A204.1 (cell line): ENCODE data around the gene SPAG7.

ENCODE experiments used
- FAIRE-seq: peaks from 2 replicates; lab custom pipeline; 2012; peaks lifted over from hg19 to GRCh38; lab: Jason Lieb, UNC

SPAG7 gene

DNA sequence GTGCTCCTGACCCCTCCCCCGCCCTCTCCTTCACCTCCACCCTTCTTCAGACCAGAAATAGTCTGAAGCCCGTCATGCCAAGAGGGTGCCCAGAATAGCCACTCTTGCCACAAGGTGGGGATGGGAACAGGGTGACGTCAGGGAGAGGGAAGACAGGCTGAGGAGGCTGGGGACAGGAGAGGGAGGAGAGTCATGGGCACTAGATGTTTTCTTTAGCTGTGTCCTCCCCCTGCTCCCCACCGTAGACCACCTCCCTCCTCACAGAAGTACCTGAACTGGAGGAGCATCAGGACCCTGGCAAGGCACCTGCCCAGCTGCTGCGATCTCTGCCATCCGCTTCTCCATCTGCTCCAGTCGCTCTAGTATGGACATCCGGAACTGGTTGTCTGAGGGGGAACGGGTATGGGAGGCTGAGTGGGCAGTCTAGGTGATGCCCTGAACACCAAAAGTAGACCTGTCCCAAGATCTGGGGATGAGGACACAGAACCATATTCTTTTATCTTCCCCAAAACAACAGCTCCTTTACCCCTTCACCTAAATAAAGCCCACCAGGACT lies 6.6 kb upstream of the SPAG7 start:
- FAIRE-seq: no peak

DNA sequence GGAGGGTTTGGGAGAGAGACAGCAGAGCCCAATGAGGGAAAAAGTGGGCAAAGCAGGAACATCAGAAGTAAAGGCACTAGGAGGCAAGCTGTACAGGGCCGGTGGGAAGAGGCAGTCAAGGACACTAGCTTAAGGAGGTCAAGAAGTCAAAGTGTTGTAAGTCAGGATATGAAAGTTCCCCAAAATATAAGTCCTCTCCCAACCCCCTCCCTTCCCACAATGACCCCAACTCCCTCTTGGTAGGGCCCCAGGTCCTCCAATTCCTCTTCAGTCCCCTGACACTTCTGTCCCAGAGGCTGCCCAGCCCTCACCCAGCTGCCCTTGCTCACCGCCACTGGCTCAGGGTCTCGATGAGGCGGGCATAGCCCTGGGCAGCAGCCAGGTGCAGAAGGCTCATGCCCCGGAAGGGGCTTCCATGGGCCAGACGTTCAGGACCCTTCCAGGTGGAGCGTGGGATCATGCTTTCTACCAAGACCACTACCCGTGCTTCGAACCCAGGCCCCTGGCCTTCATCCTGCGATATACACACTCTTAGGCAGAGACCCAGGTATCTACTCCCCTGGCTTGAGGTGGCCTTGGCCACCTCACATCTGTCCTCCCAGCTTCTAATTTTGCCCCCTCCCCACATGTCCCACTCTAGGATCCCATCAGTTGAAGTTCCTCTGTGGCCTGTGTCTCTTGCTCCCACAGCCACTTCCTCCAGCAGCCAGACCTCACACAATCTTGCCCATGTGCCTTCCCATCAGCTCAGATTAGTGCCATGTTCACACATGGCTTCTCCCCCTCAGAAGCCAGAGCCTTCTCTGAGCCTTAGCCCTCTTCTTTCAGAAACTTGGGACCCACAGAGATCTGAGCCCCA lies 5.9 kb upstream of the SPAG7 start:
- FAIRE-seq: no peak

DNA sequence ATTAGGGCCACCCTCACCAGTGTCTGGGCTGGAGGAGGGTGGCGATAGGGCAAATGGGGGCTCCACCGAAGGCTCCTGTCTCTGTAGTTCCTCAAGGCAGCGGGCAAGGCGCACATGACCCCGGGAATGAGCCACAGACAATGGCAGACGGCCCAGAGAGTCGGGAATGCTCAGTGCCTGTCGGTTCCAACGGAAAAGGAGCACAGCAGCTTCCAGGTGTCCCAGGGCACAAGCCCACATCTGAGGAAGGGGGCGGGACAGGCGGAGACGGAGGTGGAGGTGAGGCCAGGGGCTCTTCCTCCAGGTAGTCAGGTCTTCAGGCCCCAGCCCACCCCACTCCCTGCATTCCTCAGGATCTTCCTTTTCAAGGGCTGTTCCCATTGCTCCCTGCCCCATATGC lies 5.1 kb upstream of the SPAG7 start:
- no peak for FAIRE-seq

DNA sequence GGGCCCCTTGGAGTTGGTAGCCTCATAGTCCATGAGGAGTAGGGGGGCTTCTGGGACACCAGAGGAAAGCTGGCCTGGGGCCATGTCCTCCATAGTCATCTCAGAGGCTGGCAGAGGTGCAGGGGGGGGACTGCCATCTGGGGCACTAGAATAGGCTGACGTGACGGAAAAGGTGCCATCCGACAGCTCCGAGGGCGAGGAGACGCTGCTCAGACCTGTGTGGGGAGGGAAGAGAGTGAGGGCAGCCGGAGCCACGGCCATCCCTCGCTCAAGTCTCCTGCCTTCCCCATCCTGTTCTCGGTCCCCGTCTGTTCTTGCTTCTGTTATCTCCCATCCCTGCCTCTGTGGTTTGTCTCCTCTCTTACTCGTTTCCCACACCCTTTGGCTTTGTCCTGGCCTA lies 4.7 kb upstream of the SPAG7 start:
- no peak for FAIRE-seq

DNA sequence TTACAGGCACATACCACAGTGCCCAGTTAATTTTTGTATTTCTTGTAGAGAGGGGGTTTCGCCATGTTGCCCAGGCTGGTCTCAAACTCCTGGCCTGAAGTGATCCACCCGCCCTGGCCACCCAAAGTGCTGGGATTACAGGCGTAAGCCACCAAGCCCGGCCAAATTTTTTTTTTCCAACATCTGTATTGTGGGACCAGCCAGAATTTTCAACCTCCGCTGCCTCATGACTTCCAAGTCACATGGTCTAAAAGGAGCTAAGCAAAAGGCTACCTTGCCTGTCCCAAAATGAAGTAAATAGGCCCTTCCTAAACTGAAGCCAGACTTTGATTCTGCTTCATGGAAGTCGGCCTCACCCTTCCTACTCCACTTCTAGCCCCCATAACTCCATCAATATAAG lies 4.2 kb upstream of the SPAG7 start:
- FAIRE-seq: no peak

DNA sequence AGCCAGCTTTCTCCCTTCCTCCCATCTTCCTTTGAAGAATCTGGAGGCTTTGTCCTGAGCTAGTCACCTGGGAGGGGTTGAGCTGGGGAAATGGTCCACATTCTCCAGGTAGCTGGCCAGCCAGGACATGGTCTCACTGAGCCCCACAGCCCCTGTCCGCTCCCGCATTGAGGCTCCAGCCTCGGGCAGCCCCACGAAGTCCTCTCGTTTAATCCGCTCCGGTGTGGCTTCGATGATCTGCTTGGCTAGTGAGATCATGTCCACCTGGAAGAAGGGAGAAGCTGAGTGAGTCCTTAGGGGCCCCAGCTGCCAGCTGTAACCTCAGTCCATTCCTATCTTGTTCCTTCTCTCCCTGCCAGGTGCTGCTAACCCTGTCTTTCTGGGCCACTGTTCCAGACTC lies 2.7 kb upstream of the SPAG7 start:
- FAIRE-seq: no peak

DNA sequence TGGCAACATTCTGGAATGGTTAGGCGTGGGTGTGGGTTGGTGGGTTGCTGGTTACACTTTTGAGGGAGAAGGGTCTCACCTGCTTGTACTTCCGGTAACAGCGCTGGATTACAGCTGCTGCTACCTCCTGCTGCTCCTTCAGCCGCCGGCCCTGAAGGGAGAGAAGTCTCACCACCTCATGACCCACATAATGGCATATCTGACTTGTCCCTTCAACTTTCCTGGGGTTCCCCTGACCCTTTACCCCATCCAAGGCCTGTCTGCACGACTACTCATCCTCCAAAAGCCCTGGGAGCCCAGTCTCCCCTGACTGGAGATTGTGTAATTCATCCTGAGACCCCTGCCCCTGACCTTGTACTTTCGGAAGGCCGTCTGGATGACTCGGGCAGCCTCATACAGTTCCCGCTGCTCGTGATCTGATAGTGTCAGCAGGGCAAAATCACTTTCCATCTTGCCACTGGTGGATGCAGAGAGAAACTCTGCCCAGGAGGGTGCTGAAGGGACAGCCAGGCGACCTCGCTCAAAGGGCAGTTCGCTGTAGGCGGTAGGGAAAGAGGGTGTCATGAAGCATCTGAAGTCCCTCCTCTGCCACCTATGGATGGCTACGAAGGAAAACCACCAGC lies 2.0 kb upstream of the SPAG7 start:
- FAIRE-seq: no peak

DNA sequence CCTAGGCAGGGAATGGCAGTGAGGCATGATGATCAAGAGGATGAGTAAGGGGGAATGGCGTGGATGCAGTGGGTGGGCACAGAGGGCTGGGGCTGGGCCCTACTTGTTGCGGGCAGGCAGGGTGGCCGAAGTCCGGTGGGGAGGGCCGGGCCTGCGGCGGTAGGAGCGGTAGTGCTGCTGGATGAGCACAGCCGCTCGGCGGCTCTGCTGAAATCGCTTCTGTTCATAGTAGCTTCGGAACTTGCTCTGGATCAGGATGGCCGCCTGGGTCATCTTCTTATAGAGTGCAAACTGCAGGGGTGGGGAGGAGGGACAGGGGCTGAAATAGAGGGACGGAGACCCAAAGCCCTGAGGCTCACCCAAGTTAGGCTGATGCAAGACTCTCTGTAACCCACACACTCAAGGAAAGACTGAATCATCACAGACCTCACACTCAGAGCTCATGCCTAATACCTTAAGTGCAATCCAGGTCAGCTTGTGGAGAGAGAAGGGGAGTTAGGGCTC lies 1.5 kb upstream of the SPAG7 start:
- no peak for FAIRE-seq

DNA sequence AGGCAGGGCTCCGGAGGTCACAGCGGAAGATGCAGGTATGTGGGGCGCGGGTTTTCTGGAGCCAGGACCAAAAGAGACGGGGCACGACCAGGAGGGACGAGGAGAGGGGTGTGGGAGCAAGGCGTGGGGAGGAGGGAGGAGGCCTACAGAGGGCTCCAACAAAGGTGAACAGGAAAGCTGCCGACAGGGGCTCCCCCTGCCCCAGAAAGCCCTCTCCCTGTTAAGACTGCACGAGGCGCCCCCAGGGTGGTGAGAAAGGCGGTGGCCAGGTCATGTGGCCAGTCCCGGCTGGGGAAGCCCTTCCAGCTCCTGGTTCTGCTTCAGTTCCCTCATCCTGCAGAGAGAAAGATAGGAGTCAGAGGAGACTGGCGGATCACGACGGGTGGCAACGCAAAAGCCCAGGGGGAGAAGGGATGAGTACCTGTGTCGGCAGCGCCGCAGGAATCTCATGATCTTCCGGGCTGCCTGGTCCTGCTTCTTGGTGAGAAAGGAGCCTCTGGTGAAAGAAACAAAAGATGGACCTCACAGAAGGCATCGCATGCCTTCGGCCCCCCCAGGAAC lies 949 bp upstream of the SPAG7 start:
- FAIRE-seq: no peak

DNA sequence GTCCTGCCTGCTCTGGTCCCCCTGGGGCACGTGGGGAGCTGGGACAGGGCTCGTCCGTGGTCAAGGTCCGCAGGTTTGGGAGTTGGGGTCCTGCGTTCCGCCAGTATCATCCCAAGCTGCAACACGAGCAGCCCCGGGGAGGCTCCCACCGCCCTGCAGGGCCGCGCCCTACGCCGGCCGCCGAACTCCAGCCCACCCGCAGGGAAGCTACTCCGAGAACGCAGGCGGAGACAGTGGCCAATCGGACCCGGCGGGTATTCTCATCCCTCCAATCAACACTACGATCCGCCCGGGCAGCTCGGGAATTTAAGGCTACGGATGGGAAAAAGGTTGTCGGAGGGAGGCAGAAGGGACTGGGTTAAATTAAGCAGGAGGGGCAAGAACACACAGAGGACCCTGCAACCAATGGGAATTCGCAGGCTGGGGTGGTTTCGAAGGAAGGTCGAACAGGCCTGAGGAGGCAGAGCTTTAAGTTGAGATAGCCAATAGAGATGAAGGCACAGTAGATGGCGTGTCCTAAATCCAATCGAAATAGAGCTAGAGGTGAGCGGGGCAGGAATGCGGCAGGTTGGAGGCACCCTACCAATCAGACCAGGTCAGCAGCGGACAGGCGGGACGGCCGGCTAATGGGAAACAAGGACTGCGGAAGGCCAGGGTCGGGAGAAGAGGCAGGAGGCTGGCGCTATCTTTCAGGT lies 626 bp downstream of the SPAG7 start:
- FAIRE-seq: peak; percentile 100

DNA sequence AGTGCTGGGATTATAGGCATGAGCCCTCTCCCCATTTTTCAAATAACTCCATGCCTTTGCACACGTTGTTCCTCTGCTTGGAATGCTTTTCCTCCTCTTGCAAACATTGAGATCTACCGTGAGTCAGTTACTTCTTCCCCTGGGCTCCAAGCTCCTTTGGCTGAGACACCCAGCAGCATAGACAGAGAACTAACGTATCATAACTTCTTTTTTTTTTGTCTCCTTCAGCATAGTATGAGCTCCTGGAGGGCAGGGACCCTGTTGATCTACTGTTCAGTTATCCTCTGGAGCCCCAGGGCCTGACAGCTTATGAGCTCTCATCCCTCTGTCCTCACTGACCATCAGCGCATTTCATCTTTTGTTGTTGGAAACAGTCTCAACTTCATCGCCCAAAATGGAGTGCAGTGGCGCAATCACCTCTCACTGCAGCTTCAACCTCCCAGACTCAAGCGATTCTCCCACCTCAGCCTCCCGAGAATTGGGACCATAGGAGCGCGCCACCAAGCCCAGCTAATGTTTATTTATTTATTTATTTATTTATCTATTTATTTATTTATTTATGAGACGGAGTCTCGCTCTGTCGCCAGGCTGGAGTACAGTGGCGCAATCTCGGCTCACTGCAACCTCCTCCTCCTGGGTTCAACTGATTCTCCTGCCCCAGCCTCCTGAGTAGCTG lies 2.2 kb downstream of the SPAG7 start:
- FAIRE-seq: no peak

DNA sequence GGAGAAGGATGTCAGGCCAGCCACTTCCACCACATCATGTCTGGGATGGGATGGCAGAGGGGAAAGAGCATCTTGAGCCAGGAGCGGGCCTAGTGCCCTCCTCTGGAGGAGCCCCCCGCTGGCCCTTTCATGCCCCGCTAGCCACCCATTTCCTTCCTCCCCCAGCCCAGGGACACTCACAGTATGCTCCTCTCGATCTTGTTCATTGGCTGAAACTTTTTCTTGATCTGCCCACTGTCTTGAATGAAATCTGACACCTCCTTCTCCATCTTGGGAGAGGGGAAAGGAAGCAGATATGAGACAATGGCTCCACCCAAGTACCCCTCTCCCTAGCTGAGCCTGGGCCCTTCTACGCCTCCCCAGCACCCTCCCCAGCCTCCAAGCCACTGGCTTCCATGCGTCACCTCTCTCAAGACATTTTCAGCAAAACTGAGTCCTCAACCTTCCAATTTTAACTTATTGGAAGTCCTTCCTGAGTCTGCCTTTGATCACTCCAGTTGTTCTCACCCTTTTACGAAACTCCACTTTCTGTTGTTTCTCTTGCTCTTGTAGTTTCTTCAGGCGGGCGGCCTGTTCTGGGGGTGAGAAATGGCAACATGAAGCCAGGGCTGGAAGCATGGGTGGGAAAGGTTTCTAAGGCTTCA lies 7.2 kb downstream of the SPAG7 start:
- no peak for FAIRE-seq

DNA sequence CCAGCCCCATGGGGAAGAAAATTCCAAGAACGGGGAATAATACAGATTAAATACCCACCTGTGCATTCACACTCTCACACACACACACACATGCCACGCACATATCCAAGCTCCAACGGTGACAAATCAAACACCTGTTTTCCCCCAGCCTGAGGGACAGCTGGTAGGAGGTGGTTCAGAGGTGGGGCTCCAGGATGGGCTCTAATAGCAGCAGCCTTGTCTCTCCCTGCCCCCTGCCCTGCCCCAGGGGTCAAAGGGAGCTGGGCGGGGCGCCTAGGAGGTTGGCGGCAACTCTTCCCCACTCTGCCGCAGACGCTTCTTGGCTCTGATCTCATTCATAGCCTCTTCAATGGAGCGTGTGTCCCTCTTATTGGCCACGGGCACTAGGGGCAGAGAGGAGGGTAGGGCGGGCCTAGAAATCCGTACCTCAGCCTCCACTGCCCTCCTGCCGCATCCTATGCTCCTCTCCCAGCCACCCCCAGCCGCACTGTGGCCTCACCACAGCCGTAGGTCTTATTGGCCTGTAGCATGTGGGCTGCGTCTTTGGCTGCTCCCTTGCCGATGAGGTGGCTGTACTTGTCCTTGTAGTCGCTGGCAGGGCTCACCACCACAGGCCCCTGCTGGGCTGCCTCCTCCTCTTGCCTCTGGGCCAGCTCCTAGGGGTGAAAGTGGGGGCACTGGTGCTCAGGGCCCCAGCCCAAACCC lies 8.2 kb downstream of the SPAG7 start:
- FAIRE-seq: no peak

DNA sequence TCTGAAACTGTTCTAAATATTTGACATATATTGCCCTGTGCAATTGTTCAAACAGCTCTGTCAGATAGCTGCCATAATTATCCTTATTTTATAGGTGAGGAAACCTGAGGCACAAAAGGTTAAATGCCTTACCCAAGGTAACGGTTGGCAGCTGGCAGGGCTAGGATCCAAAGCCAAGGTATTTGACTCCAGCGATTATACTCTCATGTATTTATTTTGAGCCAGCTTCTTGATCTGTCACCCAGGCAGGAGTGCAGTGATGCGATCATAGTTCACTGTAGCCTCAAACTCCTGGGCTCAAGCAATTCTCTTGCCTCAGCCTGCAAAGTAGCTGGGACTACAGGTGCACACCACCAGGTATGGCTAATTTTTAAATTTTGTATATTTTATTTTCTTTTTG lies 9.5 kb downstream of the SPAG7 start:
- FAIRE-seq: no peak

DNA sequence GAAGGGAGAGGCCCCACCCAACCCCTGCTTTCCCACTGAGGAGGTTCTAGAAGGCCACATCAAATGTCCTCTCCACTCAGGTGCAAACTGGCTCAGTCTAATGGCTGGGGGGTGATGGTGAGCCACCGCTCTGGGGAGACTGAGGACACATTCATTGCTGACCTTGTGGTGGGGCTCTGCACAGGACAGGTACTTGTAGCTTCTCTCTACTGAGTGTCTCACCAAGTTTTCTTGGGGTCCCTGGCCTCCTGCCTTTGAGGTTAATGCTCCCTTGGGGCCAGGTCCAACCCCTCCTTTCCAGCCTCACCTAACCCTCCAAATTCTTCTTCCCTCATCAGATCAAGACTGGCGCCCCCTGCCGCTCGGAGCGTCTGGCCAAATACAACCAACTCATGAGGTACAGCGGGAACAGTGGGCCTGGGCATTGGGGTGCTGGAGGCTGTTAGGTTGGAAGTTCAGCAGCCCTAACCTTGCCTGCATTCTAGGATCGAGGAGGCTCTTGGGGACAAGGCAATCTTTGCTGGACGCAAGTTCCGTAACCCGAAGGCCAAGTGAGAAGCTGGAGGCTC lies 11.0 kb downstream of the SPAG7 start:
- FAIRE-seq: no peak

DNA sequence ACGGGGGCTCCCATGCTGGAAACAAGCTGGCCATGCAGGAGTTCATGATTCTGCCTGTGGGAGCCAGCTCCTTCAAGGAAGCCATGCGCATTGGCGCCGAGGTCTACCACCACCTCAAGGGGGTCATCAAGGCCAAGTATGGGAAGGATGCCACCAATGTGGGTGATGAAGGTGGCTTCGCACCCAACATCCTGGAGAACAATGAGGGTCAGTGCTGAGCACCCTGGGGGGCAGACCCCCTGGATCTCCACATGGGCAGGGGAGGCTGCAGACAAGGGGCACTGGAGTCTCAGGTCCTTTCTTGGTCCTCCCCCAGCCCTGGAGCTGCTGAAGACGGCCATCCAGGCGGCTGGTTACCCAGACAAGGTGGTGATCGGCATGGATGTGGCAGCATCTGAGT lies 12.5 kb downstream of the SPAG7 start:
- FAIRE-seq: no peak

DNA sequence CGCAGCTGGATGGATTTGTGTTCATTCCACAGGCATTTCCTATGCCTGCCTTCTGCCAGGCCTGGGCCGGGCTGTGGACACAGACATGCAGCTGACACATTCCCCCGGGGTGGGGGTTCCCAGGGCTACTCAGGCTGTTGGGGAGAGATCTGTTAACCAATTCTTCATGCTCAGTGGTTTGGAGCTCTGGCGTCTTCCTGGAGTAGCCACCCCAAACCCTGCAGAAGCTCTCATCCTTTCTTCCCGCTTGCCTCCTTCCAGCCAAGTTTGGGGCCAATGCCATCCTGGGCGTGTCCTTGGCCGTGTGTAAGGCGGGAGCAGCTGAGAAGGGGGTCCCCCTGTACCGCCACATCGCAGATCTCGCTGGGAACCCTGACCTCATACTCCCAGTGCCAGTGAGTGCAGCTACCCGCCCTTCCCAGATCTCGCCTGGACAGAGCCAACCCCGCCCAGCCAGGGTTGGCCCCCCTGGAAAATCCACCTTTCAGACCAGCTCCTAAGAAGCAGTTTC lies 14.1 kb downstream of the SPAG7 start:
- FAIRE-seq: no peak

DNA sequence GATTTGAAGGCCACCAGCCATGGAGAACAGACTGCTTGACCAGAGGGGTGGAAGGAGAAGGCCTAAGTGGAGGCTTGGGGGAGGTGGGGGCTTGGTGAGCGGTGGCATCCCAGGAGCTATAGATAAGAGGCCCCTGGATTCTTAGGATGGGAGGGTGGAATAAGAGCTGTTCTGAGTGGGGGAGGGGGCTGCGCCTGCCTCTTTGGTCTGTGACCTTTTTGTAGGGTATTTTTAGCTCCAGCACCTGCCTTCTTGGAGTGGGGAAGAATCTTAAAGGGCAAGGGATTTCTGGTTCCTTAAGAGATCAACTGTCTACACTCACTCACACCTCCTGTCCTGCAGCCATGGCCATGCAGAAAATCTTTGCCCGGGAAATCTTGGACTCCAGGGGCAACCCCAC lies 16.1 kb downstream of the SPAG7 start:
- FAIRE-seq: no peak

DNA sequence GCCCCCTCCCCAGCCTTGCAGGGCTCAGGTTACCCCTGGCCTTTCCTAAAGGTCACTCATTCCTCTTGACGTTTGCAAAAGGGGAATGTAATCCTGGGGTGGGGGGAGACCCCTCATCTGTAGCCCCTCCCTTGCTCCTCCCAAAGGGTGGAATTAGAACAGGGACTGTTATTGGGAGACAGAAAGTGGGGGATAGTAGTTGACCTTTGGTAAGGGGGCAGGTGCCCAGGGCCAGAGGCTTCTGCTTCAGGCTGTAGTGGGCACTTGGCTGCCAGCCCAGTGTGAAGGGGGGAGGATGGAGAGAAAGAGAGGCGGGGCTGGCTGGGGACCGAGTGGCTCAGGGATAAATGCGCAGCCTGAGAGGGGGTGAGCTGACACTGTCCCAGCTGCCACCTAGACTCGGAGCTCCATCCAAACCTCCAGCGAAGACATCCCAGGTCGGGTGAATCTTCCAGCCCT lies 16.8 kb downstream of the SPAG7 start, which contains the start of gene ENO3:
ENO3 (plus strand) TSS at position 374 of the 459 bp plus-strand sequence. CDS start 711 bp downstream, outside the sequence.
- FAIRE-seq: no peak
